Activated CD8-positive, alpha-beta memory T cell treated with anti-CD3 and anti-CD28 coated beads for 1 hour (primary cell): Measurements from ENCODE around the gene CCL28.
A peak's percentile ranks its signal among the peaks of the same experiment; 100 is the strongest.
"Not testable (repeated sequence)": the region's sequence is repeated elsewhere in the genome, so short reads cannot be mapped to it uniquely, and the experiment has no call there.

Experiments
- DNase-seq, 2 donors: peaks; one replicate each; pipeline ENCODE4 v3.0.0-alpha.2; 2020; ENCODE audit warnings: low read depth in 1 of 2; ENCODE audit errors: extremely low read depth in 1 of 2

The CCL28 gene

GRCh38 chr5:43411495-43411894, 696 bp downstream of the CCL28 start:
- no peak for DNase-seq

DNA sequence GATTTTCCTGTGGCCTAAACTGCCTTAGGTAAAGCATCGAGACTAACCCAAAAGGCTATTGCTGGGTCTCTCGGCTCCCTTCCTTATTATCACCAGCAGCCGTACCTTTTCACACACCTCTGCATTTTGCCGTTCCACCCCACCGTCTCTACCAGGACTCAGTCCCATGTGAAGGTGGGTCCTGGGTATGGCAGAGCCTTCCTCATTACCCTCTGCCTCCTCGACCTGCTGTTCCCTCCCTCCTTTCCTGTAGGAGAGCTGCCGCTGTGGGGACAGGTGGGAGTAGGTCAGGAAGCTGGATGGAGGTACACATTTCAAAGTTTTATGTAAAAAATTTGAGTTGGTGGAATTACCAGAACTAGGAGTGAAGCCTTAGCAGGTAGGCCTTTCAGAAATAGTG, 1.8 kb downstream of the CCL28 start:
- no peak for DNase-seq

GRCh38 chr5:43409809-43410271, 2.4 kb downstream of the CCL28 start:
- no peak for DNase-seq

DNA sequence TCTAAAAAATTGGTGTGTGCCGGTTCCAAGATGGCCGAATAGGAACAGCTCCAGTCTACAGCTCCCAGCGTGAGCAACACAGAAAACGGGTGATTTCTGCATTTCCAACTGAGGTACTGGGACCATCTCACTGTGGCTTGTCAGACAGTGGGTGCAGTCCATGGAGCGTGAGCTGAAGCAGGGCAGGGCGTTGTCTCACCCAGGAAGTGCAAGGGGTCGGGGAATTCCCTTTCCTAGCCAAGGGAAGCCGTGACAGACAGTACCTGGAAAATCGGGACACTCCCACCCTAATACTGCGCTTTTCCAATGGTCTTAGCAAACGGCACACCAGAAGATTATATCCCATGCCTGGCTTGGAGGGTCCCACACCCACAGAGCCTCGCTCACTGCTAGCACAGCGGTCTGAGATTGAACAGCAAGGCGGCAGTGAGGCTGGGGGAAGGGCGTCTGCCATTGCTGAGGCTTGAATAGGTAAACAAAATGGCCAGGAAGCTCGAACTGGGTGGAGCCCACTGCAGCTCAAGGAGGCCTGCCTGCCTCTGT, 9.6 kb downstream of the CCL28 start:
- not testable (repeated sequence) for DNase-seq

DNA sequence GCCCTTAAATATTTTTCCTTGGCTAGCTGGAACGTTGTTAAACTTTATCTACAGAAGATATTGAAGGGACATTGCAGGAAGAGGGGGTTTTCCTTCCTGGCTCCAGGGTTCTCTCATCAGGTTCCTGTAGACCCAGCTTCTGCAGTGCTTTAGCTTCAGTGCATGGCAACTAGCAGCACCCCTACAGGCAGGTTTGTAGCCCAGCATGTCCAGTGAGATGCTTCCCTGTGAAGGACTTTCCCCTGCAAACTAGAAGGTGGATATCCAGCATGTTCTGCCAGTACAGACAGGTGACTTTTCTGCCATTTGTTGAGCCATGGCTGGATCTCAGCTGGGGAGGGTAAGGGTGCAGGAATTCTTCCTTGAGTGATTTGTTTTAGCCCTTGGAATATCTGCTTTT, 10.4 kb downstream of the CCL28 start:
- DNase-seq: no peak

DNA sequence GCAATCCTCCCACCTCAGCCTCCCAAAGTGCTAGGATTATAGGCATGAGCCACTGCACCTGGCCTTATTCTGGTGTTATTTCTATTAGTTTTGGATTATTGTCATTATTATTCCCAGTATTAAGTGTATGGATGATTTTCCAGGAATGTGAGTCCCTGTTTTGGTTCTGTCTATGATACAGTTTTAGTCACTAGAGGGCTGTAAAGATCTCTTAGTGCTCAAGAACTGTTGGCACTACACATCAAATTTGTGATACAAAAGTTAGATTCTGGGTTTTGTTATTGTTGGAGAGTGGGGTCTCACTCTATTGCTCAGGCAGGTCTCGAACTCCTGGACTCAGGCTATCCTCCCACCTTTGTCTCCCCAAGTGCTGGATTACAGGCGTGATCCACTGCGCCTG, 12.1 kb downstream of the CCL28 start:
- DNase-seq: no peak

DNA sequence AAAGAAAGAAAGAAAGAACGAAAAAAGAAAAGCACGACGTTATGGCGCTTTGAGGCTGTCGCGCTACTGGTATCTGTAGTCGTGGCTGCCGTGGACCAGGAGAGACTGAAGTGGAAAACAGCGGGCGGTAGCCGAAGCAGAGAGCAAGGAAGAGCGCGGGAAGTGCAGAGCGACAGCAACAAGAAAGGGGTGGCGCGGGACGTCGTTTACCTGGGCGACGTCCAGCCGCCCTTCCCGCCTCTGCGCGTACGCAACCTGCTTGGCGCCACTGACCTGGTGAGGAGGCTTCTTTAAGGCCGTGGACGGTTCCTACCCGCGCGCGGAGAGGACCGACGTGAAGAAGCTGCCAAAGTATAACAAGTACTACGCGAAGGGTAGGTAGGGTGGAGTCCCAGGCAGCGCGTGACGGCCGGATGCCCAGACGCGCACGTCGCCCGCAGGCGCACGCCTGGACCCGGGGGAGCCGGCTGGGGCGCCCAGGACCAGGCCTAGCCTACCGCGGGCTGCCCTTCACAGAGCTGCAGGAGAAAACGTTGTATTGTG, 15.4 kb downstream of the CCL28 start:
- DNase-seq: peak; percentile 12 to 41

GRCh38 chr5:43390471-43390870, 21.7 kb downstream of the CCL28 start:
- no peak for DNase-seq

DNA sequence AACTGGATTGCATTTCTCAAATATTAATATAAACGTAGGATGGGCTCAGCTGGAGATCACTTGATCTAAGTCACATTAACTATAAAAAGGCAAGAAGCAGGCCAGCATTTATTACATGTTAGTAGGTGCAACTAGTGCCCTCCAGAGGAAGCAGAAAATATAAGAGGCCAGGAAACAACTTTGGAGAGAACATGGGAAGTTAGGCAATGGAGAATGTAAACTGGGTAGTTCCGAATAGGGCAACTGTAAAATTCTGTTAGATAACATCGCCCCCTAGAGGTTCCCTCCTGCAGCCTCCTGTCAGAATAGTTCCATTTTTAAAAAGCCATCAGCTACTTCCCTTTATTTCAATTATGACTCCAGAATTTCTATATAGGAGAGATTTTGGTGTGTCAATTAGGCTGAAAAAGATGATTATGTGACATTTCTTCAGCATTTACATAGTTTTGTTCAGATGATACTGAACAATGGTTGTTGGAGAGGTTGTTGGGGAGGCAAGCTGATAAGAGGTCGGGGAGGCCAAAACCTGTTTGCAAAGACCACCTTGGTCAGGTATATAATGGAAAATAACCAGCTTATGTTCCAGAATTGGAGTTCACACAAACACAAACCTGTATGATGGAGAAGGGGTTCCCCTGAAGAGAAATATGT, 22.4 kb downstream of the CCL28 start:
- DNase-seq: no peak

- no peak for DNase-seq
Observed at GRCh38 chr5:43386960-43387362, 25.2 kb downstream of the CCL28 start.

DNA sequence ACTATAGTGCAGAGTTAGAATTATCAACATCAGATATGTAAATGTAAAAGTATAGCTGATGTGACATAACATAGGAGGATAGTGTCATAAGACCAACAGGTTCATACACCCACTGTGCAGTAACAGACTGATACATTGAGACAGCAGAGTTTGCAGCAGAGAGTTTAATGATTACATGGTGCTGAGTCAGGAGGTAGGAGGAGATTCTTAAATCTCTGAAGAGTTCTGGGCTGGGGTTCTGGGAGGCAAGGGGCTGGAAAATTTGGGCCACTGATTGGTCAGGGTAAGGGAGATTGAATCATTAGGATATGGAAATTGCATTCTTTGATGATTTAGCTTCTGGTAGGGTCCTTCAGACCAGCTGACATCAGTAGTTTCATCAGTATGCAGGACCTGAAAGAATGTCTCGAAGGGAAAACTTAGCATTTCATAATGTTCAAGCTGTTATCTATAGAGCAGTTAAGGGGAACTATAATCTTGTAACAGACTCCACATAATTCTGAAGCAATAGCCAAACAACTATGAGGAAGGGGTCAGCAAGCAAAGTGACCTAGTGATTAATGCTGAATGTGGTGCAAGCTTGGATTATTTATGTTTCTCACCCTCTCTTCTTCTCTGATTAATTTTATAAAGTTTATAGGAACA, 35.6 kb downstream of the CCL28 start:
- no peak for DNase-seq

DNA sequence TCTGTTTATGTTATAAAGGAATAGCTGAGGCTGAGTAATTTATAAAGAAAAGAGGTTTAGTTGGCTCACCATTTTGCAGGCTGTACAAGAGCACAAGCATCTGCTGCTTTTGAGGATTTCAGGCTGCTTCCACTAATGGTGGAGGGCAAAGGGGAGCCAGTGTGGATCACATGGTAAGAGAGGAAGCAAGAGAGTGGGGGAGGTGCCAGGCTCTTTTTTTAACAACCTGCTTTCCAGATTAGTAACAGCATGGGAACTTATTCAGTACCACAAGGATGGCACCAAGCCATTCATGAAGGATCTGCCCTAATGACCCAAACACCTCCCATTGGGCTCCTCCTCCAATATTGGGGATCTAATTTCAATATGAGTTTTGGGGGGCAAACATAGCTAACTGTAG, 40.4 kb downstream of the CCL28 start:
- no peak for DNase-seq

GRCh38 chr5:43370352-43370751, 41.8 kb downstream of the CCL28 start:
- DNase-seq: no peak

DNA sequence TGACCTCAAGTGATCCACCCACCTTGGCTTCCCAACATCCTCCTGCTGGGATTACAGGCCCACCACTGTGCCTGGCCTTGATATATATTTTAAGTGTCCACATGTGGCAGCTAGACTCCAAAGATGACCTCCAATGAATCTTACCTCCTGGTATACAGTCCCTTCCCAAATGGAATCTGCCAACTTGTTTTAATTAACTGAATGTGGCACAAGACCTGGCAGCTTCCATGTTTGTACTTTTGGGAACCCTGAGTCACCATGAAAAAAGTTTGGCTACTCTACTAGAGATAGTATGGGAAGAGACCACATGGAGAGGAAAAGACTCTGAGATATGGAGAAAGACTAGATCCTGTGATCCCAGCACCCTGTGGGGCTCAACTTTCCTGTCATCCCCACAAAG, 42.5 kb downstream of the CCL28 start:
- no peak for DNase-seq

- no peak for DNase-seq
Observed at GRCh38 chr5:43367909-43368669, 44.1 kb downstream of the CCL28 start.

DNA sequence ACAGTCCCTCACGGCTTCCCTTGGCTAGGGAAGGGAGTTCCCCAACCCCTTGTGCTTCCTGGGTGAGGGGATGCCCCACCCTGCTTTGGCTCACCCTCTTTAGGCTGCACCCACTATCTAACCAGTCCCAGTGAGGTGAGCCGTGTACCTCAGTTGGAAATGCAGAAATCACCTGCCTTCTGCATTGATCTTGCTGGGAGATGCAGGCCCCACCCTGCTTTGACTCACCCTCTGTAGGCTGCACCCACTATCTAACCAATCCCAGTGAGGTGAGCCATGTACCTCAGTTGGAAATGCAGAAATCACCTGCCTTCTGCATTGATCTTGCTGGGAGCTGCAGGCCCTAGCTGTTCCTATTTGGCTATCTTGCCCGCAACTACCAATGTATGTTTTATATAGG, 44.7 kb downstream of the CCL28 start:
- DNase-seq: no peak

GRCh38 chr5:43366680-43367246, 45.4 kb downstream of the CCL28 start:
- DNase-seq: not testable (repeated sequence)

DNA sequence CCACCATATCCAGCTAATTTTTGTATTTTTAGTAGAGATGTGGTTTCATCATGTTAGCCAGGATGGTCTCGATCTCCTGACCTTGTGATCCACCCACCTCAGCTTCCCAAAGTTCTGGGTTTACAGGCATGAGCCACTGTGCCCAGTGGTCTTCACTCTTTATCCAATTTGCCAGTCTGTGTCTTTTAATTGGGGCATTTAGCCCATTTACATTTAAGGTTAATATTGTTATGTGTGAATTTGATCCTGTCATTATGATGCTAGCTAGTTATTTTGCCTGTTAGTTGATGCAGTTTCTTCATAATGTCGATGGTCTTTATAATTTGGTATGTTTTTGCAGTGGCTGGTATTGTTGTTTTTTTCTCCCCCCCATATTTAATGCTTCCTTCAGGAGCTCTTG, 47.0 kb downstream of the CCL28 start:
- not testable (repeated sequence) for DNase-seq

DNA sequence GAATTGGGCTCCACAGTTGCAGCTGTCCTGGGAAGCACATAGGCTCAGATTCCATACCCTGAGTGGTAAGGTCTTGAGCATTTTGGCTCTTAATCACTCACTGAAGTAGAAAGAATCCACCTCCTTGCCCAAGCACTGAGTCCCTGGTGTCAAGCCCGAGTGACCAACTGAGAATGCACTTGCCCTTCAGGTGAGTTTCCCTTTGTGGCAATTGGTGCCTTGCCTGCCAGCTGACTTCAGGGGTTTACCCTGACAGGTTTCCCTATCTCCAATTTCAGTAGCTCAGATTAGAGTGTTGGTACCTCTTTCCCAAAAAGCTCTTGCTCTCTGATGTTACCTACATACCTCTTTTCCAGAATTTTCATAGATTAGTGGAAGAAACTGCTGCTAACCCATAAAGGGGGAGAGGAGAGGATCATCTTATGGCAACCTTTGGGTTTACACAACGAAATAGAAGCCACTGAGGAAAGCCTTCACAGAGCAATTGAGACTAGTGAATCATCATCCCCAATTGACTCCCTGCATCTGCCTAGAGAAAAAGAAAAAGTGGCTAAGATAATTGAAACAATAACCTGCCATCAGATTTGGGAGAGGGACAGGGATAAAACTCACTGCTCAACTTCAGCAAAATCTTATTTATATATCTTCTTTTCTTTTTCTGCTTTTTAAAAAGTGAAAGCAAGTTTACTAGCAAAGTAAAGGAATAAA, 48.6 kb downstream of the CCL28 start:
- no peak for DNase-seq

- DNase-seq: no peak
Observed at GRCh38 chr5:43362725-43363435, 49.3 kb downstream of the CCL28 start.
